Activated CD8-positive, alpha-beta memory T cell treated with anti-CD3 and anti-CD28 coated beads, Interleukin-2, amount 10 ng/mL, durations not matched to agents 7 days and 5 days (primary cell): ENCODE results near the gene STIL. TPM values are rescaled to one million over a fixed set of nuclear protein-coding genes. Genes with fewer than 3 reads are reported as not detected.

Source experiments
- ATAC-seq: fragments of 150-1000 bp; cut with Tn5 transposase; one replicate; pipeline ENCODE4 v1.10.0; 2021; ENCODE audit warnings: moderate library complexity
- CTCF ChIA-PET: fragments of 350-600 bp; sonication (Branson Sonifier 250); formaldehyde crosslinking; loops from one replicate; lab custom pipeline; 2021; ENCODE audit warnings: antibody characterized with exemption; lab: Charles Lee
- DNase-seq: peaks from one replicate; pipeline ENCODE4 v3.0.0-alpha.2; 2020
- H3K27ac Mint-ChIP-seq: one replicate; pipeline ENCODE4 v1.8.0; 2021; ENCODE audit warnings: mild to moderate bottlenecking, mixed read lengths
- H3K27me3 Mint-ChIP-seq: one replicate; pipeline ENCODE4 v1.8.0; 2021; ENCODE audit warnings: mixed read lengths
- H3K36me3 Mint-ChIP-seq: one replicate; pipeline ENCODE4 v1.8.0; 2021; ENCODE audit warnings: mild to moderate bottlenecking, mixed read lengths
- H3K4me1 Mint-ChIP-seq: one replicate; pipeline ENCODE4 v1.8.0; 2021; ENCODE audit warnings: mixed read lengths
- H3K4me3 Mint-ChIP-seq: one replicate; pipeline ENCODE4 v1.8.0; 2021; ENCODE audit warnings: mild to moderate bottlenecking, moderate library complexity, mixed read lengths
- H3K9me3 Mint-ChIP-seq: one replicate; pipeline ENCODE4 v1.8.0; 2022; ENCODE audit warnings: low read depth, mixed read lengths
- total RNA-seq, 2 experiments: library from RNA; stranded (reverse); gene quantifications; one replicate each; pipeline ENCODE4 v1.2.3, GENCODE V29; 2021

STIL gene
- total RNA-seq, 2 experiments from 2014 or later, result 38.6 to 51.3 TPM

DNA sequence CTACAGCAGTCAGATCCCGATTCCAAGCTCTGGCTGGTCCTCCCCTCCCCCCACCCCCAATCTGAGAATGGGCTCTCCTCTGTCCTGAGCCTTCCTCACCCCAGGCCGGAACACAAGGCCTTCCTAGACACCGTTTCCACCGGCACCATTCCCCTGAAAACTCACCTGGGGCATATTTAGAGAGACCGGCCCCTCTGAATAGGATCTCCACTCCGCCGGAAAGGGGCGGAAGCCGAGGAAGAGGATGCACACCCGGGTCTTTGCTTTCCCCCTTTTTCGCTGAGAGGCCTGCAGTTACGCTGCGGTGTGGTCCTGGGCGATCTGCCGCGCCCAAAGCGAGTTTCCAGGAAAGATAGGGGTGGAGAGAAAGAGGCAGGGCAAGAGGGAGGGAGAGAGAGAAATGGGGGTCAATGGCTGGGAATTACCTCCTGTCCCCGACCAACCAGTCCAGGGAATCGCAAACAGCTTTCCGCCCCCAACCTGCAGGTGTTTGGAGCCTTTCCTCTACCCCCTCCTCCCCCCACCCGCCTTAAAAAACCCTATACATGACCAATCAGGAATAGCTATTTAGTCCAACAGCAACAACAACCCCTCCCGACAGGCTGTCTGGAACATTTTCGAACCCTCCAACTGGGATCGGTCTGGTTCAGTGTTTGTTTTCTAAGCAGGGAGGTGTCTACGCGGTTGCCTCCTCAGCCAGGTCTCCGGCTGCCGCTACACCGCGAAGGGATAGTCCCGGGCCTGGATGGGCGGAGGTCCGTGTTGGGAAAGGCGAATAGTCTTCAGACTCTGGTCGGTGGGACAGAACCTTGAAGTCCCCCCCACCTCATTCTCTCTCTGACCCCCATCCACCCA is 84.7 kb downstream of the STIL start:
- DNase-seq, result no peak
- Mint-ChIP-seq H3K27me3 (peaks cover 83% of the 10 kb centered on the region), H3K27ac (no peak overlapping the region), H3K9me3 (no peaks in the 10 kb centered on the region), H3K4me3 (no peak overlapping the region), H3K4me1 (peaks cover 16% of the 10 kb centered on the region), H3K36me3 (no peaks in the 10 kb centered on the region)
- ATAC-seq, result no peak
- CTCF ChIA-PET, result interaction anchor here (0.9 kb wide), 1 partner anchor 36 kb away, joined by 3 read pairs; no protein-coding TSS in a partner anchor

DNA sequence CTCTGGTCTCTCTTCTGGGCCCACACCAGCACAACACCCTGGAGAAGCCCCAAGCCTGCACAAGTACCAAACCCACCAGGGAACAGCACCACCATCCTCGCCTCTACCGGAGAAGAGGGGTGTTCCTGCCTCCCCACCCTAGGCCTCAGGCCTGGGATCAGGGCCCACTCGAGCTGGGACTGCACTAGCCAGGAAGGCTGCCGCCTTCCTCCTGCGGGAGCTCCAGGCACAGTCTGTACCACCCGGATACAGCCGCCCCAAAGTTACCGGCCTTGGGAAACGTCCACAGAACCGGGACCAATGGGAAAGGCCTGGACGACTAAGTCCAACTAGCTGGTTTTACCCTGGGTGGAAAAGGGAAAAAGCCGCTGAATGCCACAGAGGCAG is 85.3 kb downstream of the STIL start:
- no peaks in the 10 kb centered on the region for H3K36me3 Mint-ChIP-seq
- H3K4me3 Mint-ChIP-seq, result no peak overlapping the region
- peaks cover 76% of the 10 kb centered on the region for H3K27me3 Mint-ChIP-seq
- no peak overlapping the region for H3K27ac Mint-ChIP-seq
- peaks cover 16% of the 10 kb centered on the region for H3K4me1 Mint-ChIP-seq
- H3K9me3 Mint-ChIP-seq, result no peaks in the 10 kb centered on the region
- CTCF ChIA-PET, result interaction anchor here (0.9 kb wide), 1 partner anchor 482 kb away, joined by 3 read pairs; no protein-coding TSS in a partner anchor
- no peak for DNase-seq
- ATAC-seq, result no peak

- DNase-seq, result no peak
- H3K9me3 Mint-ChIP-seq, result no peaks in the 10 kb centered on the region
- H3K36me3 Mint-ChIP-seq, result no peaks in the 10 kb centered on the region
- ATAC-seq, result no peak
- peaks cover 16% of the 10 kb centered on the region for H3K4me1 Mint-ChIP-seq
- CTCF ChIA-PET, result interaction anchor here (0.9 to 1.6 kb wide), 6 partner anchors 8 to 483 kb away, joined by 3 to 5 read pairs (median 4); no protein-coding TSS in a partner anchor
- peaks cover 66% of the 10 kb centered on the region for H3K27me3 Mint-ChIP-seq
- no peak overlapping the region for H3K27ac Mint-ChIP-seq
- no peak overlapping the region for H3K4me3 Mint-ChIP-seq
Measured at GRCh38 chr1:47227341-47228232, 86.4 kb downstream of the STIL start.

GRCh38 chr1:47226839-47227215 is 87.1 kb downstream of the STIL start:
- no peak overlapping the region for H3K27ac Mint-ChIP-seq
- no peak for ATAC-seq
- H3K4me3 Mint-ChIP-seq, result no peak overlapping the region
- no peaks in the 10 kb centered on the region for H3K36me3 Mint-ChIP-seq
- H3K9me3 Mint-ChIP-seq, result no peaks in the 10 kb centered on the region
- CTCF ChIA-PET, result interaction anchor here (1.0 to 1.6 kb wide), 5 partner anchors 9 to 223 kb away, joined by 3 to 5 read pairs (median 4); no protein-coding TSS in a partner anchor
- peaks cover 61% of the 10 kb centered on the region for H3K27me3 Mint-ChIP-seq
- H3K4me1 Mint-ChIP-seq, result peaks cover 14% of the 10 kb centered on the region
- no peak for DNase-seq

- DNase-seq (no peak), ATAC-seq (no peak)
- Mint-ChIP-seq H3K9me3 (no peaks in the 10 kb centered on the region), H3K27me3 (peaks cover 58% of the 10 kb centered on the region), H3K4me1 (peaks cover 9% of the 10 kb centered on the region), H3K27ac (no peak overlapping the region), H3K36me3 (no peaks in the 10 kb centered on the region), H3K4me3 (peak overlapping the region; percentile 4)
- CTCF ChIA-PET, result interaction anchor here (1.3 to 1.6 kb wide), 2 partner anchors 9 to 33 kb away, joined by 4 read pairs; no protein-coding TSS in a partner anchor
Measured at GRCh38 chr1:47226121-47226838, 87.7 kb downstream of the STIL start.

GRCh38 chr1:47225430-47226100 is 88.4 kb downstream of the STIL start:
- H3K4me1 Mint-ChIP-seq, result peaks cover 8% of the 10 kb centered on the region
- CTCF ChIA-PET, result no interaction called here
- peak overlapping the region; percentile 4 for H3K4me3 Mint-ChIP-seq
- H3K27ac Mint-ChIP-seq, result no peak overlapping the region
- ATAC-seq, result no peak
- no peak for DNase-seq
- H3K27me3 Mint-ChIP-seq, result peaks cover 52% of the 10 kb centered on the region
- no peaks in the 10 kb centered on the region for H3K36me3 Mint-ChIP-seq
- no peaks in the 10 kb centered on the region for H3K9me3 Mint-ChIP-seq

DNA sequence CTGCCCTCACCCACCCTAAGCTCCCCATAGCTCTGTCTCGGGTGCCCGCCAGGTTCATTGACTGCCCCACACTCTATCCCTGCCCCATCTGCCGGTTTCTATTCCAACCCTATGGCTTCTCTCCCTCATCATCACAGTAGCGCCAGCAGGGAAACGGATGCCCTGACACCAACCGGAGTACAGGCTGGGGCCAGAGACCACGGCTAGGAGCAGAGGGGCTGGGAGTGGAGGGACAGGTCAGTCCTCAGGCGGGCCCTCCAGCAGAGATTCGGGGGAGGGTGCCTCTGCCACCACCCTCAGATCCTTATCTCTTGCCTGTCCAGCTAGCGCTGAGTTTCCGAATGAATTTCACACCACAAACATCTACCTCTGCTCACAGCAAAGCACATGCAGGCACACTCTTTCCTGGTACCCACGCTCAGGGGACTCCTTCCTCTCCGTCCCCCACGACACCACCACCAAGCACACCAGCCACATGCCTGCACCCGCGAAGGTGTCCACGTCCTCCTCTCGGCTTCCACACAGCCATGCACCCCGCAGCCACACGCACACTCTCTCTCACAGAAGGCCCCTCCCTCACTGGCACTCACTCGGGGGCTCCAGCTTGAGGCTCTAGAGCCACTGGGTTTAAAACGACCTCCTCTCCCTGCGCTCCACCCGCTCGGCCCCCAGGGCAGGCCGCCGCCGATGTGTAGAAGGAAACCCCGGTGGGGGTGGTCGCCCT is 89.1 kb downstream of the STIL start:
- no peak for ATAC-seq
- Mint-ChIP-seq H3K9me3 (no peaks in the 10 kb centered on the region), H3K36me3 (no peaks in the 10 kb centered on the region), H3K4me1 (peaks cover 4% of the 10 kb centered on the region), H3K27me3 (peaks cover 44% of the 10 kb centered on the region), H3K27ac (no peak overlapping the region), H3K4me3 (no peak overlapping the region)
- no peak for DNase-seq
- CTCF ChIA-PET, result interaction anchor here (0.9 kb wide), 1 partner anchor 32 kb away, joined by 3 read pairs; no protein-coding TSS in a partner anchor

DNA sequence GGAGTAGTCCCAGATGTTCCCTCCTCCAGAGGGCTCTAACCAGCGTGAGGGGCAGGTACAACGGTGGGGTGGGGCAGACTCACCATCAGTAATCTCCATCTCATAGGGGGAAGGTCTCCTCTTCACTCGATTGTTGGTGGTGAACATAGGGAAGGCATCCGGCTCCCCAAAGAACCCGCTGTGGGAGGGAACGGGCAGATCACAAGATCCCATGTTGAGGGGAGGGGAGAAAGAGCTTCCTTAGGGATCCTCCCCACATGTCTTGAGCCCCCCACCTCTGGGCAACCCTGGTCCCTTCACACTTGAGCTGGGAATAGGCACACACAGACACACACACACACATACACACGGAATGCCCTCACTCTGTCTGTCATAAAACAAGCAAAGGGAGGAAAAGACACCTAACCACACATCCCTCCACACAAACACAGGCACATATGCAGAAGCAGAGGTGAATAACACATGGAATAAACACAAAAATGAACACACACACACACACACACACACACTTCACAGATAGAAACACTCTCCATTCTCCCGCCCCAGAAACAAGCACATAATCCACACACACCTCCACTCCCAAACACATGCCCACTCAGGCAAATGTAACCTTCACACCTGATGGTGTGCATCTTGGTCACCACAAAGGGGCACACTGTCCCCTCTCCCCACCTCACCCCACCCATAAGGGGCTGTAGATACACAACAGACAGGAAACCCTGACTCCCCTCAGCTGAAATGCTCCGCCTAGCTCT is 89.8 kb downstream of the STIL start:
- CTCF ChIA-PET, result interaction anchor here (0.9 kb wide), 1 partner anchor 32 kb away, joined by 3 read pairs; no protein-coding TSS in a partner anchor
- no peak for ATAC-seq

GRCh38 chr1:47223174-47223920 is 90.6 kb downstream of the STIL start:
- Mint-ChIP-seq H3K9me3 (no peaks in the 10 kb centered on the region), H3K4me1 (peaks cover 3% of the 10 kb centered on the region), H3K36me3 (no peaks in the 10 kb centered on the region), H3K4me3 (no peak overlapping the region), H3K27me3 (peaks cover 29% of the 10 kb centered on the region), H3K27ac (no peak overlapping the region)
- ATAC-seq (no peak), DNase-seq (no peak)
- CTCF ChIA-PET, result interaction anchor here (0.9 kb wide), 1 partner anchor 31 kb away, joined by 3 read pairs; no protein-coding TSS in a partner anchor

More for the DNA sequence above, 89.8 kb downstream of the STIL start:
- DNase-seq, result no peak
- Mint-ChIP-seq H3K27me3 (peaks cover 37% of the 10 kb centered on the region), H3K27ac (no peak overlapping the region), H3K4me3 (no peak overlapping the region), H3K36me3 (no peaks in the 10 kb centered on the region), H3K4me1 (peaks cover 3% of the 10 kb centered on the region), H3K9me3 (no peaks in the 10 kb centered on the region)

DNA sequence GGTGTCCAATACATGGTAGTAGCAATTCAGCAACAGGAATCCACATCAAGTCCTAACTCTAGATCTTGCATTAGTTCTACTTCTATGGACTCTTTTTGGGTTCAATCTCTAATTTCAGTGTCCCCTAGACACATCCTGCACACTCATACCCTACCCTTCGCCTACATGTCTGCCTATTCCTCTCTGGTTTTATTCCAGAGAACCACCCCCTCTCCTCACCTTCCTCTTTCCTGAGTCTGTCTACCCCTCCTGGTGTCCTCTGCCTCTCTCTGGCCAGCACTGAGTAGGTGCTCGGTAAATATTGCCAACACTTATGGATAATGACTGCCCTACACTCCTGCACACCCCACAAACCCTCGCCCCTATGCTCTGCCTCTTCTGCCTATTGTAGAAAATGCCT is 91.5 kb downstream of the STIL start:
- Mint-ChIP-seq H3K4me1 (peaks cover 3% of the 10 kb centered on the region), H3K27me3 (peaks cover 21% of the 10 kb centered on the region), H3K36me3 (no peaks in the 10 kb centered on the region), H3K9me3 (no peaks in the 10 kb centered on the region), H3K27ac (peak overlapping the region; percentile 25), H3K4me3 (no peak overlapping the region)
- CTCF ChIA-PET, result interaction anchor here (1.1 to 1.8 kb wide), 2 partner anchors 43 to 215 kb away, joined by 3 to 8 read pairs; partner anchors contain the start of gene FOXD2
- ATAC-seq, result no peak
- no peak for DNase-seq
